DMS153 treated with DMSO at 0.1 percent for 48 hours (cell line): ENCODE results near the gene SLC35D2.
"Not testable (repeated sequence)": the region's sequence is repeated elsewhere in the genome, so short reads cannot be mapped to it uniquely, and the experiment has no call there.

Source experiments
- DNase-seq: peaks from one replicate; lab custom pipeline; 2025; ENCODE audit not compliant: unreplicated experiment; lab: John Stamatoyannopoulos, UW

The SLC35D2 gene

GRCh38 chr9:96400132-96400910, 16.8 kb upstream of the SLC35D2 start:
- no peak for DNase-seq

- no peak for DNase-seq
These were observed 15.8 kb upstream of the SLC35D2 start for GRCh38 chr9:96399325-96399633.

- no peak for DNase-seq
These were observed 15.2 kb upstream of the SLC35D2 start for GRCh38 chr9:96398582-96399324.

GRCh38 chr9:96395964-96396363, 12.5 kb upstream of the SLC35D2 start:
- DNase-seq = no peak

- no peak for DNase-seq
These were observed 11.5 kb upstream of the SLC35D2 start for GRCh38 chr9:96394832-96395496.

- DNase-seq = no peak
These were observed 8.8 kb upstream of the SLC35D2 start for GRCh38 chr9:96392263-96392662.

- no peak for DNase-seq
These were observed 7.7 kb upstream of the SLC35D2 start for GRCh38 chr9:96391021-96391765.

- no peak for DNase-seq
These were observed 4.6 kb upstream of the SLC35D2 start for GRCh38 chr9:96388144-96388543.

GRCh38 chr9:96386157-96386556, 2.6 kb upstream of the SLC35D2 start:
- no peak for DNase-seq

- DNase-seq = no peak
These were observed 709 bp downstream of the SLC35D2 start for GRCh38 chr9:96382839-96383164.

GRCh38 chr9:96382175-96382574, 1.3 kb downstream of the SLC35D2 start:
- DNase-seq = no peak

- no peak for DNase-seq
These were observed 1.8 kb downstream of the SLC35D2 start for GRCh38 chr9:96381696-96382095.

- DNase-seq = no peak
These were observed 2.4 kb downstream of the SLC35D2 start for GRCh38 chr9:96381125-96381524.

GRCh38 chr9:96379461-96379860, 4.0 kb downstream of the SLC35D2 start:
- no peak for DNase-seq

- DNase-seq = no peak
These were observed 5.3 kb downstream of the SLC35D2 start for GRCh38 chr9:96378187-96378586.

GRCh38 chr9:96376891-96377874, 6.3 kb downstream of the SLC35D2 start:
- DNase-seq = no peak

- DNase-seq = not testable (repeated sequence)
These were observed 8.0 kb downstream of the SLC35D2 start for GRCh38 chr9:96375507-96375906.

- DNase-seq = no peak
These were observed 15.6 kb downstream of the SLC35D2 start for GRCh38 chr9:96367943-96368342.

- no peak for DNase-seq
These were observed 20.1 kb downstream of the SLC35D2 start for GRCh38 chr9:96363175-96363967.

GRCh38 chr9:96362119-96362518, 21.4 kb downstream of the SLC35D2 start:
- DNase-seq = not testable (repeated sequence)
